WERI-Rb-1 (cell line): ENCODE data around the gene LYST.

Source experiments
- DNase-seq: peaks from one replicate; pipeline ENCODE4 v3.0.0-alpha.2; 2020
- H3K27ac ChIP-seq: fragments of 250-450 bp; sonication (Bioruptor Pico); 2 replicates; pipeline ENCODE4 v1.5.1; 2020; ENCODE audit warnings: mild to moderate bottlenecking, moderate library complexity
- H3K27me3 ChIP-seq: fragments of 250-450 bp; sonication (Bioruptor Pico); 2 replicates; pipeline ENCODE4 v1.5.1; 2021; ENCODE audit warnings: mild to moderate bottlenecking, low read depth, moderate library complexity; ENCODE audit not compliant: insufficient read depth, severe bottlenecking
- H3K36me3 ChIP-seq: fragments of 250-450 bp; sonication (Bioruptor Pico); 2 replicates; pipeline ENCODE4 v1.5.1; 2020; ENCODE audit warnings: mild to moderate bottlenecking, moderate library complexity
- H3K4me3 ChIP-seq: 2 replicates; pipeline ENCODE4 v1.5.1; 2011; ENCODE audit warnings: low read depth, mild to moderate bottlenecking, control low read depth, low read length
- H3K9me3 ChIP-seq: fragments of 250-450 bp; sonication (Bioruptor Pico); 2 replicates; pipeline ENCODE4 v1.5.1; 2021; ENCODE audit warnings: mild to moderate bottlenecking, moderate library complexity; ENCODE audit not compliant: severe bottlenecking
- TF ChIP-seq, protein P1 (sequence below): IDR thresholded peaks from 2 replicates; pipeline ENCODE4 v1.5.1; 2011; ENCODE audit warnings: low read depth, mild to moderate bottlenecking, control low read depth, inconsistent platforms, low read length

Gene LYST

GRCh38 chr1:235783148-235783776 is 83.4 kb downstream of the LYST start:
- Histone ChIP-seq H3K4me3 (no peak overlapping the region), H3K27me3 (no peaks in the 10 kb centered on the region), H3K27ac (no peak overlapping the region), H3K9me3 (no peaks in the 10 kb centered on the region), H3K36me3 (no peaks in the 10 kb centered on the region)
- TF ChIP-seq, protein P1, sequence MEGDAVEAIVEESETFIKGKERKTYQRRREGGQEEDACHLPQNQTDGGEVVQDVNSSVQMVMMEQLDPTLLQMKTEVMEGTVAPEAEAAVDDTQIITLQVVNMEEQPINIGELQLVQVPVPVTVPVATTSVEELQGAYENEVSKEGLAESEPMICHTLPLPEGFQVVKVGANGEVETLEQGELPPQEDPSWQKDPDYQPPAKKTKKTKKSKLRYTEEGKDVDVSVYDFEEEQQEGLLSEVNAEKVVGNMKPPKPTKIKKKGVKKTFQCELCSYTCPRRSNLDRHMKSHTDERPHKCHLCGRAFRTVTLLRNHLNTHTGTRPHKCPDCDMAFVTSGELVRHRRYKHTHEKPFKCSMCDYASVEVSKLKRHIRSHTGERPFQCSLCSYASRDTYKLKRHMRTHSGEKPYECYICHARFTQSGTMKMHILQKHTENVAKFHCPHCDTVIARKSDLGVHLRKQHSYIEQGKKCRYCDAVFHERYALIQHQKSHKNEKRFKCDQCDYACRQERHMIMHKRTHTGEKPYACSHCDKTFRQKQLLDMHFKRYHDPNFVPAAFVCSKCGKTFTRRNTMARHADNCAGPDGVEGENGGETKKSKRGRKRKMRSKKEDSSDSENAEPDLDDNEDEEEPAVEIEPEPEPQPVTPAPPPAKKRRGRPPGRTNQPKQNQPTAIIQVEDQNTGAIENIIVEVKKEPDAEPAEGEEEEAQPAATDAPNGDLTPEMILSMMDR, result no peak
- no peak for DNase-seq

DNA sequence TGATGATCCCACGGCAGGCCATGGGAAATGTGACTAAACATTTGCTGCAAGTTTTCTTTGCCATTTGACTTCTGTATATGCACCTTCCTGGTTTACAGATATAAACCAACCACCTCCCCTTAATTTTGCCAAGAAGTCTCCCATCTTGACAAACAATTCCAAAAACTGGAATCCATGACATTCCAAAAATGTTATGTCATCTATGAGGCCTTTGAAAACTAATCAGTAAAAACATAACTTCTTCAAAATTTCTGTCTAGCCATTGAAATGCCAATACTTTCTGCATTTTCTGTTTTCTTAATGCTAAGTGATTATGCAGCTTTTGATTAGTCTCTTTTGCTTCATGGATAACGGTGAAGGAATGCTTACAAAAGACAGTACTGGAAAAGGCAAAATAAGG is 84.1 kb downstream of the LYST start:
- Histone ChIP-seq H3K27me3 (no peaks in the 10 kb centered on the region), H3K36me3 (no peaks in the 10 kb centered on the region), H3K4me3 (no peak overlapping the region), H3K27ac (no peak overlapping the region), H3K9me3 (no peaks in the 10 kb centered on the region)
- DNase-seq, result no peak
- TF ChIP-seq, protein P1, result no peak

DNA sequence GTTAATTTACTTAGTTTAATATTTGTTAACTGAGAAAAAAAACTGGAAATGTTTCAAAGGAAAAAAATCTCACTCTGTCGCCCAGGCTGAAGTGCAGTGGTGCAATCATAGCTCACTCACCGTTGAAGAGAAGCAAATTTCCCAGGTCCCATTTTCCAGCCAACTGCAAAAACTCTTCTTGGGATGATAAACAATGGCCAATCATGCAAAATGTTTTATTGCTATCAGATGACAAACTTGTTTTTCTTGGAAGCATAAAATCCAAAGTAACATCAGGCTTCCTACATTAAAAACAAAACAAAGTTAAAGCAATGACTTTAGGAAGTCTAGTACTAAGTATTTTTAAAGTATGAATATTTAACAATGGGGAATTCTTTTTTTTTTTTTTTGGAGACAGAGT is 84.9 kb downstream of the LYST start:
- Histone ChIP-seq H3K27me3 (no peaks in the 10 kb centered on the region), H3K36me3 (no peaks in the 10 kb centered on the region), H3K9me3 (no peaks in the 10 kb centered on the region), H3K27ac (no peak overlapping the region), H3K4me3 (no peak overlapping the region)
- TF ChIP-seq, protein P1, result no peak
- DNase-seq, result no peak

- TF ChIP-seq, protein P1, result no peak
- Histone ChIP-seq H3K27ac (no peak overlapping the region), H3K27me3 (no peaks in the 10 kb centered on the region), H3K9me3 (no peaks in the 10 kb centered on the region), H3K4me3 (no peak overlapping the region), H3K36me3 (no peaks in the 10 kb centered on the region)
- no peak for DNase-seq
Observed at GRCh38 chr1:235779770-235780169, 86.9 kb downstream of the LYST start.

GRCh38 chr1:235776396-235776795 is 90.3 kb downstream of the LYST start:
- no peak overlapping the region for H3K4me3 ChIP-seq
- TF ChIP-seq, protein P1, result no peak
- H3K9me3 ChIP-seq, result no peaks in the 10 kb centered on the region
- H3K36me3 ChIP-seq, result no peaks in the 10 kb centered on the region
- no peaks in the 10 kb centered on the region for H3K27me3 ChIP-seq
- DNase-seq, result no peak
- no peak overlapping the region for H3K27ac ChIP-seq

DNA sequence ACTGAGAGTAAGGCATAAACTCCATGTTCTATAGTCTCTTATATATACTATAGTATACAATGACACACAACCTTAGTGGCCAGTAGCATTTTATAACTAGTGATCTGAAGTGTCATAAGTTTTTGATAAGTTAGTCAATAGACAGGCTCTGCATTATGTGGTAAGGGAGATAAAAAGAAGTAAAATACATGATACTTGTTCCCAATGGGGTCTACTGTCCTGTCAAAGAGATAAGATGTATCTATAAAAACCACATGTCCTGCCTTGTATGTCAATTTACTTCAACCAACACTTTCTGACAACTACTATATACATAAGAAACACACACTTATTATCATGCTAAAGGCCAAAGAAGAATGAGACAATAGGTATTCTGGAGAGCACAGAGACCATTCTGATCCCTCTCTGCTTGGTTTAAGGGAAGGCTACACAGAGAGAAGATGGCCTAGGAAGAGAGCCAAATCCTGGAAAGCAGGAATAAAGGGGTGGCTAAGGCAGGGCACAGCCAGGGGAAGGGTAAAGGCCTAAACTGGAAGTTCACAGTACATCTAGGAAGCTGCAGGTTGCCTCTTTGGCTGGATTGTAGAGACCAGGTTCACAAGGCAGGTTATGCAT is 91.4 kb downstream of the LYST start:
- no peak for DNase-seq
- Histone ChIP-seq H3K9me3 (no peaks in the 10 kb centered on the region), H3K27ac (no peak overlapping the region), H3K27me3 (no peaks in the 10 kb centered on the region), H3K4me3 (no peak overlapping the region), H3K36me3 (no peaks in the 10 kb centered on the region)
- TF ChIP-seq, protein P1, result no peak
